Body of pancreas (tissue), 4 donors: ENCODE measurements around the gene LGR4. TPM values are rescaled to one million over a fixed set of nuclear protein-coding genes. Genes with fewer than 3 reads are reported as not detected.

ENCODE experiments used
- ATAC-seq: fragments of 150-250 bp; one replicate; pipeline ENCODE4 v1.9.1; 2016
- DNase-seq, 4 donors: peaks; one replicate each; pipeline ENCODE4 v3.0.0-alpha.2; 2019
- H3K27ac ChIP-seq, 4 donors: fragments of 200-600 bp; sonication (generic); 1 replicate in 3 of 4; 2 replicates in 1 of 4; pipeline versions ENCODE4 v1.5.1 to v1.6.1; 2016 to 2019; ENCODE audit warnings: mild to moderate bottlenecking in 1 of 4, mixed read lengths in 1 of 4, moderate library complexity in 1 of 4
- H3K27me3 ChIP-seq, 2 donors: fragments of 200-600 bp; sonication (generic); one replicate each; pipeline ENCODE4 v1.6.0; 2016; ENCODE audit warnings: mild to moderate bottlenecking in 1 of 2
- H3K36me3 ChIP-seq, 2 donors: fragments of 200-600 bp; sonication (generic); replicated peaks in 1 of 2; 2 replicates each; pipeline ENCODE4 v1.5.1; 2016; ENCODE audit warnings: low read depth in 2 of 2; ENCODE audit not compliant: insufficient read depth in 1 of 2
- H3K4me1 ChIP-seq: fragments of 200-600 bp; sonication (generic); one replicate; pipeline ENCODE4 v1.6.0; 2016
- H3K4me3 ChIP-seq, 2 donors: fragments of 200-600 bp; sonication (generic); 1 replicate in 1 of 2; 2 replicates in 1 of 2; pipeline ENCODE4 v1.5.1; 2016 to 2019
- H3K9me3 ChIP-seq, 3 donors: fragments of 200-600 bp; sonication (generic); 1 replicate in 2 of 3; 2 replicates in 1 of 3; pipeline ENCODE4 v1.5.1; 2016
- CTCF ChIP-seq, 7 experiments: fragments of 450-650 bp in 4 of 7; fragments of 200-600 bp in 3 of 7; sonication (generic) in 3 of 7; IDR thresholded peaks; one replicate each; pipeline ENCODE4 v1.5.1; 2016 to 2019; ENCODE audit warnings: antibody characterized with exemption in 7 of 7
- POLR2A ChIP-seq, 3 donors: fragments of 450-650 bp; IDR thresholded peaks; one replicate each; pipeline ENCODE4 v1.6.1; 2016; ENCODE audit warnings: antibody characterized with exemption in 3 of 3, mild to moderate bottlenecking in 2 of 3
- WGBS, 2 donors: methylation state at CpG; one replicate each; pipeline ENCODE4 v1.1.5; 2017; 5-methylcytosine and 5-hydroxymethylcytosine counted together
- intact Hi-C: fragments of 100-400 bp; cut with DNase I; formaldehyde crosslinking; loops from one replicate; pipeline ENCODE4 v1.15.1; 2023
- total RNA-seq, 2 donors: library from RNA; depleted of rRNA; stranded (reverse); fragments of >200 nt; gene quantifications; one replicate each; pipeline ENCODE4 v1.1.0, GENCODE V29; 2016

LGR4 gene
- total RNA-seq, 2 donors from 2014 or later: 120 to 145 TPM

DNA sequence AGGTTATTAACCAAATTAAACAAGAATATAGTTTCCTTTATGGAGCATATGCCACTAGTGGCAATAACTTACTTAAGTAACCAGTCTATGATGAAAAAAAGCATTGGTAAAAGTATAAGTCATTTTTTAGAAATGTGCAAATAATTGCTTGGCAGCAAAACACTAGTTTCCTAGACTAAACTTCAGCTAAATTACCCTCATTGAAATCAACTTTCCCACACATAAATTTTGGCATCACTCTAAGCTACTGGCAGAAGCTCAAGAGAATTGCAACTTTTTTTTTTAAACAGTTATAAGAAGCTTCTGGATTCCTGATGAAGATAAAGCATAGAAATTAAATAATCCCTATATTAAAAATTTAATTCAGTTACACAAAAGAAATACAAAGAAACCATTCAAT, 122.1 kb downstream of the LGR4 start:
- Histone ChIP-seq H3K36me3 (no peaks in the 10 kb centered on the region), H3K27ac (peak overlapping the region in 3 of 4 donors; percentile 21 to 50 (median 43)), H3K27me3 (no peaks in the 10 kb centered on the region), H3K4me1 (peaks cover 50% of the 10 kb centered on the region), H3K9me3 (no peaks in the 10 kb centered on the region), H3K4me3 (no peak overlapping the region)
- TF ChIP-seq POLR2A (IDR thresholded peaks at IDR 0.05) (no peak), CTCF (IDR thresholded peaks at IDR 0.05) (no peak)
- ATAC-seq (peak; percentile 42), DNase-seq (no peak)
- intact Hi-C loops: no loop called here

- DNase-seq: no peak
- ATAC-seq: no peak
- 85% methylated on average over 2 of the region's 2 CpGs for WGBS, 2 donors
- intact Hi-C loops: no loop called here
- peak overlapping the region in 3 of 4 donors; percentile 21 to 50 (median 43) for H3K27ac ChIP-seq
- TF ChIP-seq CTCF (IDR thresholded peaks at IDR 0.05) (no peak), POLR2A (IDR thresholded peaks at IDR 0.05) (no peak)
- H3K27me3 ChIP-seq: no peaks in the 10 kb centered on the region
- H3K9me3 ChIP-seq: no peaks in the 10 kb centered on the region
- no peaks in the 10 kb centered on the region for H3K36me3 ChIP-seq
- peaks cover 46% of the 10 kb centered on the region for H3K4me1 ChIP-seq
- H3K4me3 ChIP-seq: no peak overlapping the region
These were observed 122.7 kb downstream of the LGR4 start for GRCh38 chr11:27349919-27350318.

GRCh38 chr11:27348340-27348873, 124.2 kb downstream of the LGR4 start:
- Histone ChIP-seq H3K27me3 (no peaks in the 10 kb centered on the region), H3K4me1 (peaks cover 32% of the 10 kb centered on the region), H3K4me3 (no peak overlapping the region), H3K36me3 (no peaks in the 10 kb centered on the region), H3K27ac (no peak overlapping the region), H3K9me3 (no peaks in the 10 kb centered on the region)
- intact Hi-C loops: no loop called here
- no peak for DNase-seq
- 8 to 22% methylated on average over 3 of the region's 3 CpGs for WGBS, 2 donors
- TF ChIP-seq CTCF (IDR thresholded peaks at IDR 0.05): no peak
- no peak for TF ChIP-seq POLR2A (IDR thresholded peaks at IDR 0.05)
- no peak for ATAC-seq

- ATAC-seq (peak; percentile 45), DNase-seq (no peak)
- intact Hi-C loops: no loop called here
- Histone ChIP-seq H3K4me1 (peaks cover 32% of the 10 kb centered on the region), H3K9me3 (no peaks in the 10 kb centered on the region), H3K4me3 (no peak overlapping the region), H3K27me3 (no peaks in the 10 kb centered on the region), H3K27ac (peak overlapping the region in 2 of 4 donors; percentile 41 to 52), H3K36me3 (no peaks in the 10 kb centered on the region)
- no peak for TF ChIP-seq POLR2A (IDR thresholded peaks at IDR 0.05)
- TF ChIP-seq CTCF (IDR thresholded peaks at IDR 0.05): no peak
- WGBS, 2 donors: 13 to 19% methylated on average over 5 of the region's 5 CpGs
These were observed 124.9 kb downstream of the LGR4 start for GRCh38 chr11:27347359-27348339.
